Hepatocyte (in vitro differentiated cells): Measurements from ENCODE around the gene SMIM24. TPM values are rescaled to one million over a fixed set of nuclear protein-coding genes. Genes with fewer than 3 reads are reported as not detected.
A peak's percentile ranks its signal among the peaks of the same experiment; 100 is the strongest.

Source experiments
- DNase-seq: peaks from one replicate; pipeline ENCODE4 v3.0.0-alpha.2; 2016; ENCODE audit warnings: low spot score
- H2AFZ ChIP-seq: fragments of 200-600 bp; sonication (generic); 2 replicates; pipeline ENCODE4 v1.6.0; 2016; ENCODE audit warnings: antibody characterized with exemption, mild to moderate bottlenecking
- H3K27ac ChIP-seq: fragments of 200-600 bp; sonication (generic); 2 replicates; pipeline ENCODE4 v1.5.1; 2016; ENCODE audit warnings: mild to moderate bottlenecking
- H3K27me3 ChIP-seq: fragments of 200-600 bp; sonication (generic); 2 replicates; pipeline ENCODE4 v1.6.1; 2016
- H3K36me3 ChIP-seq: fragments of 200-600 bp; sonication (generic); replicated peaks from 2 replicates; pipeline ENCODE4 v1.5.1; 2016; ENCODE audit warnings: low read depth; ENCODE audit not compliant: insufficient read depth
- H3K4me1 ChIP-seq: fragments of 200-600 bp; sonication (generic); 2 replicates; pipeline ENCODE4 v1.5.1; 2016; ENCODE audit warnings: mild to moderate bottlenecking, moderate library complexity; ENCODE audit not compliant: insufficient read depth
- H3K4me2 ChIP-seq: fragments of 200-600 bp; sonication (generic); 2 replicates; pipeline ENCODE4 v1.6.0; 2016
- H3K4me3 ChIP-seq: fragments of 200-600 bp; sonication (generic); 2 replicates; pipeline ENCODE4 v1.5.1; 2016; ENCODE audit warnings: mild to moderate bottlenecking
- H3K79me2 ChIP-seq: fragments of 200-600 bp; sonication (generic); 2 replicates; pipeline ENCODE4 v1.6.0; 2017; ENCODE audit warnings: mild to moderate bottlenecking
- H3K9me2 ChIP-seq: fragments of 200-600 bp; sonication (generic); replicated peaks from 2 replicates; pipeline ENCODE4 v1.6.0; 2017; ENCODE audit warnings: mild to moderate bottlenecking; ENCODE audit not compliant: insufficient read depth
- H3K9me3 ChIP-seq: fragments of 200-600 bp; sonication (generic); 2 replicates; pipeline ENCODE4 v1.5.1; 2016; ENCODE audit warnings: low read depth, mild to moderate bottlenecking
- H4K20me1 ChIP-seq: fragments of 200-600 bp; sonication (generic); 2 replicates; pipeline ENCODE4 v1.6.0; 2016; ENCODE audit warnings: mild to moderate bottlenecking; ENCODE audit not compliant: insufficient read depth, poor library complexity, severe bottlenecking
- EZH2 ChIP-seq: fragments of 200-600 bp; sonication (generic); IDR thresholded peaks from 2 replicates; pipeline ENCODE4 v1.6.1; 2016; ENCODE audit warnings: antibody characterized with exemption, mild to moderate bottlenecking, borderline replicate concordance
- EZH2phosphoT487 ChIP-seq: fragments of 200-600 bp; sonication (generic); IDR thresholded peaks from one replicate; pipeline ENCODE4 v1.6.1; 2018; ENCODE audit warnings: antibody characterized with exemption, mild to moderate bottlenecking, low read depth, moderate library complexity; ENCODE audit not compliant: unreplicated experiment, severe bottlenecking
- WGBS: methylation state at CpG from one replicate; pipeline ENCODE4 v1.1.6; 2016; ENCODE audit warnings: low lambda C conversion rate; ENCODE audit errors: missing lambda C conversion rate; 5-methylcytosine and 5-hydroxymethylcytosine counted together
- polyA plus RNA-seq: library from polyadenylated mRNA; unstranded; fragments of >200 nt; fragmentation: Nextera tagmentation; extraction: Ambion mirVana; gene quantifications from 2 replicates; pipeline ENCODE4 v1.2.1, GENCODE V29; 2016
- total RNA-seq: library from RNA; depleted of rRNA; stranded (reverse); fragments of >200 nt; gene quantifications from 2 replicates; pipeline ENCODE4 v1.2.3, GENCODE V29; 2014
- TF ChIP-seq, protein P1 (sequence below): fragments of 200-600 bp; sonication (generic); IDR thresholded peaks from 2 replicates; pipeline ENCODE4 v1.5.1; 2016; ENCODE audit warnings: antibody characterized with exemption, mild to moderate bottlenecking; ENCODE audit not compliant: poor library complexity

Gene SMIM24
- total and polyA plus RNA-seq, 2 experiments from 2014 or later, result 81.2 to 151 TPM

DNA sequence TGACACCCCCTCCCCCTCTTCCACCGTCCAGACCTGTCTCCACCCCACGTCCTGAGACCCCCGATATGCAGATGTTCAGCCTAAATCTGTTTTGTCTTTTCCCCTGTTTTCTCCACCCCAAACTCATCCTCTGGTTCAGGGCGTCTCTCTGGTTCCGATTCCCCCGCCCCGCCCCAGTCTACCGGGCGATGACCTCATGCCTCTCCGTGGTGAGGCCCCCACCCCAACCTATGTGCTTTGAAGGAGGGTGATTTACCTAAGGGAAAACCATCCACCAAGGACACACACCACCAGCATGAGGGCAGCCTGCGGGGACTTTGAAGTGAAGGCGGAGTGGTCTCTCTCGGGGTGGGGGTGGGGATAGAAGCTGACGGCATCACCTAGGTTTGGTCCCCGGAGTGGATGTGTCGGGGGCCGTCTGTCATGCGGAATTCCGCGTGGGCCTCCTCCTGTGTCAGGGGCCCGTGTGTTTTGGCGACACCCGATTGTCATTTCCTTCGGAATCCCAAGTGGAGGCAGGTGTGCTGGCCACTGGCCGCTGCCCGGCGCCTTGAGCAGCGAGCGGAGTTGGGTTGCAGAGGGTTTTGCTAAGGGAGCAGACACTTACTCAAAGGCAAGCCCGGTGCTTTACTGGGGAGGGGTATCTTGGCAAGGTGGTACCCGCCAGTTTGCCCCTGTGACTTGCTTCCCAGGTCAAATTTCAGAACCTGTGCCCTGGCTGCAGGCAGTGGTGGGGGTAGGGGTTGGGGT, 27.2 kb upstream of the SMIM24 start:
- H4K20me1 ChIP-seq, result peaks cover 49% of the 10 kb centered on the region
- no peaks in the 10 kb centered on the region for H3K9me3 ChIP-seq
- TF ChIP-seq EZH2 (no peak), EZH2phosphoT487 (no peak)
- TF ChIP-seq, protein P1, sequence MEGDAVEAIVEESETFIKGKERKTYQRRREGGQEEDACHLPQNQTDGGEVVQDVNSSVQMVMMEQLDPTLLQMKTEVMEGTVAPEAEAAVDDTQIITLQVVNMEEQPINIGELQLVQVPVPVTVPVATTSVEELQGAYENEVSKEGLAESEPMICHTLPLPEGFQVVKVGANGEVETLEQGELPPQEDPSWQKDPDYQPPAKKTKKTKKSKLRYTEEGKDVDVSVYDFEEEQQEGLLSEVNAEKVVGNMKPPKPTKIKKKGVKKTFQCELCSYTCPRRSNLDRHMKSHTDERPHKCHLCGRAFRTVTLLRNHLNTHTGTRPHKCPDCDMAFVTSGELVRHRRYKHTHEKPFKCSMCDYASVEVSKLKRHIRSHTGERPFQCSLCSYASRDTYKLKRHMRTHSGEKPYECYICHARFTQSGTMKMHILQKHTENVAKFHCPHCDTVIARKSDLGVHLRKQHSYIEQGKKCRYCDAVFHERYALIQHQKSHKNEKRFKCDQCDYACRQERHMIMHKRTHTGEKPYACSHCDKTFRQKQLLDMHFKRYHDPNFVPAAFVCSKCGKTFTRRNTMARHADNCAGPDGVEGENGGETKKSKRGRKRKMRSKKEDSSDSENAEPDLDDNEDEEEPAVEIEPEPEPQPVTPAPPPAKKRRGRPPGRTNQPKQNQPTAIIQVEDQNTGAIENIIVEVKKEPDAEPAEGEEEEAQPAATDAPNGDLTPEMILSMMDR, result no peak
- no peaks in the 10 kb centered on the region for H3K9me2 ChIP-seq
- H3K4me2 ChIP-seq, result peak overlapping the region; percentile 96
- peaks cover 63% of the 10 kb centered on the region for H3K79me2 ChIP-seq
- WGBS, result 15% methylated on average over 26 of the region's 31 CpGs
- H3K4me1 ChIP-seq, result peaks cover 10% of the 10 kb centered on the region
- H2AFZ ChIP-seq, result no peak overlapping the region
- peak; percentile 79 for DNase-seq
- peak overlapping the region; percentile 85 for H3K27ac ChIP-seq
- no peaks in the 10 kb centered on the region for H3K36me3 ChIP-seq
- no peaks in the 10 kb centered on the region for H3K27me3 ChIP-seq
- H3K4me3 ChIP-seq, result peak overlapping the region; percentile 94

DNA sequence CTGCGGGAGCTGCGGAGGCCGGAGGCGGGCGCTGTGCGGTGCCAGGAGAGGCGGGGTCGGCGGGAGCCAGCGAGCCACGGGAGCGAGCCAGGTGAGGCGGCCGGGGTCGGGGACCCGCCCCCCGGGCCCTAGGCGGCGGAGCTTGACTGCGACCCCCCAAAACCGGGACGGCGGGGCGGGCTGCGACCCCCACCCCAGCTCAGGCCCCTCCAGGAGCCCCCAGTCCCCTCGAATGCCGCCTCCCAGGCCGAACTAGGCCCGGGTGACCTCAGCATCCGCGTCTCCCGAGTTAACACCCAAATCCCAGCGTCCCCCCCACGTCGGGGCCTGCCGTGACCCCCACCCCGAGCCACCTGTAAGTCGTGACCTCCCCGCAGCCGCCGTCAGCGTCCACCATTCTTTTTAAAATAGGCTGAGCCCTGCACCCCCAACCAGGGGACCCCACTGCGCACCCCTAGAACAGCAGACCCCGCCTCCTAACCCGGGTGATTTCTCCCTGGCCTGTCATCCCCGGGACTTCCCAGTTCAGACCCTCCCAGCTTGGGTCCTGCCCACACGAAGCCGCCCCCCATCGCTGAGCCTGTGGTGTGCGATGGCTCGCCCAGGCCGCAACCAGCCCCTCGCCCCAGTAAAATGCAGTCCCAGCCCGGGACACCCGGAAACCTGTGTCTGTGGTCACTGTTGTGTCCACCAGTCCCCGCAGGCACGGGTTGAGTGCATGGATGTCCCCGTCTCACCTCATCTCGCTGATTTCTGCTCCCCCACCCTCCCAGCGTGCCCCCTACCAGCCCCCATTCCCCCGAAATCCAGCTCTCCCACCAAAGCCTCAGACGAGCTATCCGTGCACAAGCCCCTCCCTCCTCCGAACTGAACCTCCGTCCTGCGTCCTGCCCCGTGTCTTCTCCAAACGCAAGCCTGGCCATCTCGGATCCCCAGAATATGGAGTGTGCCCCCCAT, 26.3 kb upstream of the SMIM24 start:
- Histone ChIP-seq H3K4me3 (peak overlapping the region; percentile 94), H3K79me2 (peaks cover 54% of the 10 kb centered on the region), H3K9me2 (no peaks in the 10 kb centered on the region), H3K4me2 (peak overlapping the region; percentile 96), H3K9me3 (no peaks in the 10 kb centered on the region), H3K27me3 (no peaks in the 10 kb centered on the region), H3K4me1 (peaks cover 10% of the 10 kb centered on the region), H3K27ac (peak overlapping the region; percentile 85), H4K20me1 (peaks cover 41% of the 10 kb centered on the region), H3K36me3 (no peaks in the 10 kb centered on the region), H2AFZ (peak overlapping the region; percentile 27)
- TF ChIP-seq, protein P1, result no peak
- TF ChIP-seq EZH2phosphoT487 (no peak), EZH2 (no peak)
- 5% methylated on average over 19 of the region's 69 CpGs for WGBS
- peak; percentile 50 for DNase-seq

DNA sequence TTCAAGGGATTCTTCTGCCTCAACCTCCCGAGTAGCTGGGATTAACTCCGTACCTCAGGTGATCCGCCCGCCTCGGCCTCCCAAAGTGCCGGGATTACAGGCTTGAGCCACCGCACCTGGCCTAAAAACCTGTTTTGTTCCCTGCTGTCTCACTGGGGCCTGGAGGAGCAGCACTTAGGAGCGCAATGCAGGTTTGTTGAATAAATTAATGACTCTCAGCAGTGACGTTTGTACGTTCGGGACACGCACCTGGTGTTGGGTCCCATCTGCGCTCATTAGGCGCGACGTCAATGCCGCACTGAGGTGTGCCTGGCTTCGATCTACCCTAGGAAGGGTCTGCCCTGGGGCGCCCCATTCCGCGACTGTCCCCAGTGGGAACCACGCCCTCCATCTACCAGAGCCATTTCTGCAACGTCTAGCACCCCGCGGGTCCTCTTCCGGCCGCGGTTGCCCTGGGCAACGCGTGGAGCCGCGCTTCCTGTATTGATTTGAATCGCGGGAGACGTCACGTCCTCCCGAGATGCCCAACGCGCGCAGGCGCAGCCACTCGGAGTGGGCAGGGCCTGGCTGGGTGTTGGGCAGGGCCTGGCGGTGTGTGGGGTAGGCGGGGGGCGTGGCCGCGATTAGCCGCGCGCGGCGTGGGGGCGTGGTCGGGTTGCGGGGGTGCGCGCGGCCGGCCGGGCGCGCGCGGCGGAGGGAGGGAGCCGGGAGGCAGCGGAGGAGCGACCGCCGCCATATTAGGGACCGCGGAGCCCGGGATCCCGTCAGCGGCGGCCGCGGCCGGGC, 25.5 kb upstream of the SMIM24 start, which contains the start of gene FZR1:
TSS of gene FZR1 (plus strand) at position 714 of the 786 bp plus-strand sequence. CDS start 16,679 bp downstream, outside the sequence.
- Histone ChIP-seq H3K4me2 (peak within 1 kb of the TSS; percentile 96), H3K27ac (peak within 1 kb of the TSS; percentile 91), H3K9me2 (no peaks in the 10 kb centered on the region), H3K27me3 (no peaks in the 10 kb centered on the region), H3K4me3 (peak within 1 kb of the TSS; percentile 94), H2AFZ (peak within 1 kb of the TSS; percentile 75), H3K79me2 (peaks cover 46% of the 10 kb centered on the region), H3K9me3 (no peaks in the 10 kb centered on the region), H3K4me1 (peaks cover 10% of the 10 kb centered on the region), H4K20me1 (peaks cover 32% of the 10 kb centered on the region), H3K36me3 (no peaks in the 10 kb centered on the region)
- DNase-seq, result peak; percentile 100
- TF ChIP-seq, protein P1, result no peak
- no peak for TF ChIP-seq EZH2phosphoT487
- TF ChIP-seq EZH2, result no peak
- WGBS, result 3% methylated on average over 44 of the region's 79 CpGs
